LoVo (cell line): Measurements from ENCODE around the gene IL31RA.

ENCODE experiments used
- DNase-seq: peaks from one replicate; pipeline ENCODE4 v3.0.0-alpha.2; 2016; ENCODE audit warnings: low spot score

The IL31RA gene

GRCh38 chr5:55903121-55903701 is 52.1 kb downstream of the IL31RA start:
- peak; percentile 9 for DNase-seq

- DNase-seq: no peak
Measured at GRCh38 chr5:55904152-55904551, 53.0 kb downstream of the IL31RA start.

GRCh38 chr5:55905251-55905650 is 54.1 kb downstream of the IL31RA start:
- no peak for DNase-seq

GRCh38 chr5:55907927-55908326 is 56.8 kb downstream of the IL31RA start:
- no peak for DNase-seq

GRCh38 chr5:55908804-55909203 is 57.6 kb downstream of the IL31RA start:
- DNase-seq: no peak

- DNase-seq: no peak
Measured at GRCh38 chr5:55911784-55912653, 60.9 kb downstream of the IL31RA start.

- DNase-seq: no peak
Measured at GRCh38 chr5:55913466-55914413, 62.6 kb downstream of the IL31RA start.

GRCh38 chr5:55914971-55915370 is 63.8 kb downstream of the IL31RA start:
- no peak for DNase-seq

GRCh38 chr5:55915783-55916182 is 64.6 kb downstream of the IL31RA start:
- DNase-seq: no peak

- DNase-seq: no peak
Measured at GRCh38 chr5:55916986-55917385, 65.8 kb downstream of the IL31RA start.

GRCh38 chr5:55917402-55918086 is 66.4 kb downstream of the IL31RA start:
- DNase-seq: no peak

GRCh38 chr5:55918087-55919035 is 67.2 kb downstream of the IL31RA start:
- DNase-seq: no peak

GRCh38 chr5:55919625-55920024 is 68.5 kb downstream of the IL31RA start:
- no peak for DNase-seq

GRCh38 chr5:55920784-55921183 is 69.6 kb downstream of the IL31RA start:
- DNase-seq: no peak

GRCh38 chr5:55921617-55922016 is 70.5 kb downstream of the IL31RA start:
- no peak for DNase-seq

- DNase-seq: peak; percentile 9
Measured at GRCh38 chr5:55923177-55923771, 72.1 kb downstream of the IL31RA start.

GRCh38 chr5:55923865-55924500 is 72.8 kb downstream of the IL31RA start:
- DNase-seq: no peak

GRCh38 chr5:55924744-55925143 is 73.6 kb downstream of the IL31RA start:
- DNase-seq: no peak

- DNase-seq: no peak
Measured at GRCh38 chr5:55925181-55925580, 74.0 kb downstream of the IL31RA start.

GRCh38 chr5:55925712-55926111 is 74.6 kb downstream of the IL31RA start:
- DNase-seq: no peak
